Naive B cell (primary cell): ENCODE results near the gene PRDM5. TPM values are rescaled to one million over a fixed set of nuclear protein-coding genes. Genes with fewer than 3 reads are reported as not detected.

Experiments
- ATAC-seq, 2 donors: fragments of 150-1000 bp; cut with Tn5 transposase; 2 replicates each; pipeline ENCODE4 v1.10.0; 2021; ENCODE audit warnings: low read depth in 2 of 2, mild to moderate bottlenecking in 2 of 2, moderate library complexity in 2 of 2
- DNase-seq: peaks from one replicate; pipeline ENCODE4 v3.0.0; 2022
- H3K27ac Mint-ChIP-seq, 6 donors: one replicate each; pipeline ENCODE4 v1.8.0; 2020 to 2022; ENCODE audit warnings: mild to moderate bottlenecking in 6 of 6, mixed read lengths in 6 of 6, moderate library complexity in 5 of 6, inconsistent platforms in 2 of 6
- H3K27me3 Mint-ChIP-seq, 3 donors: one replicate each; pipeline ENCODE4 v1.8.0; 2021 to 2022; ENCODE audit warnings: mixed read lengths in 3 of 3, mild to moderate bottlenecking in 1 of 3
- H3K36me3 Mint-ChIP-seq, 2 donors: one replicate each; pipeline ENCODE4 v1.8.0; 2020 to 2022; ENCODE audit warnings: mixed read lengths in 2 of 2, inconsistent platforms in 1 of 2, mild to moderate bottlenecking in 1 of 2
- H3K4me1 Mint-ChIP-seq, 3 donors: one replicate each; pipeline ENCODE4 v1.8.0; 2020 to 2022; ENCODE audit warnings: mixed read lengths in 3 of 3, inconsistent platforms in 1 of 3, mild to moderate bottlenecking in 1 of 3, moderate library complexity in 1 of 3
- H3K4me3 Mint-ChIP-seq, 8 donors: one replicate each; pipeline ENCODE4 v1.8.0; 2020 to 2022; ENCODE audit warnings: mild to moderate bottlenecking in 8 of 8, mixed read lengths in 8 of 8, moderate library complexity in 8 of 8, inconsistent platforms in 2 of 8
- H3K9me3 Mint-ChIP-seq, 7 donors: one replicate each; pipeline ENCODE4 v1.8.0; 2020 to 2022; ENCODE audit warnings: mixed read lengths in 7 of 7, mild to moderate bottlenecking in 5 of 7, inconsistent platforms in 2 of 7, moderate library complexity in 1 of 7
- polyA plus RNA-seq, 6 donors: library from polyadenylated mRNA; unstranded; fragments of 300-500 nt; fragmentation: Illumina TruSeq; gene quantifications; one replicate each; pipeline ENCODE4 v1.2.3, GENCODE V29; 2021; ENCODE audit warnings: low read depth in 6 of 6

PRDM5 gene
- polyA plus RNA-seq, 6 donors from 2014 or later, result not detected

GRCh38 chr4:120733054-120733453, 189.5 kb downstream of the PRDM5 start:
- DNase-seq (no peak), ATAC-seq (no peak)
- Mint-ChIP-seq H3K4me3 (no peak overlapping the region), H3K27me3 (no peaks in the 10 kb centered on the region), H3K36me3 (no peaks in the 10 kb centered on the region), H3K9me3 (no peaks in the 10 kb centered on the region), H3K27ac (peak overlapping the region in 3 of 6 donors; percentile 30 to 64 (median 43)), H3K4me1 (no peaks in the 10 kb centered on the region)

GRCh38 chr4:120731561-120731960, 191.0 kb downstream of the PRDM5 start:
- Mint-ChIP-seq H3K36me3 (no peaks in the 10 kb centered on the region), H3K4me1 (no peaks in the 10 kb centered on the region), H3K4me3 (no peak overlapping the region), H3K27me3 (no peaks in the 10 kb centered on the region), H3K9me3 (no peaks in the 10 kb centered on the region), H3K27ac (no peak overlapping the region)
- no peak for DNase-seq
- ATAC-seq, result no peak

DNA sequence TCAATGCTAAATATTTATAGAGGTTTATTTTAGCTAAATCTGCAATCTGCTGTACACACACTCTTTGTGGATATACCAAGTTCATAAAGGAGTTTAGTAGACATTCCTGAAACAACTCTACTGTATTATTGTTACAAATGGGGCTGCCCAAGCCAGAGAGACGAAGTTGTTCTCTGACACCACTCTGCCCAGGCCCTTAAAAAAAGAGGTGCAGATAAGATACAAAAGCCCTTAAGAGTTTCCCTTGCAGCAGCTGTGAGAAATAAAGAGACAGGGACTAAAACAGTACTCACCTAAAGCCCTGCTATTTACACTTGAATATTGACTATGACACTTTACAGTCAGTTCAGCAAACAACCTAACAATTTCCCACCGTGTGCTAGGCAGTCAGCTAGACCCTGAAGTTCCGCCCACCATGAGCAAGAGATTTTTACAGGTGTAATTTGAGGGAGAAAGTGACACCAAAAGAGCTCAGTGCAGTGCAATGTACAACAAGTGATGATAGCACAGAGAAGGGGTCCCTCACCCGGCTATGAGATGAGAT, 191.7 kb downstream of the PRDM5 start:
- H3K4me1 Mint-ChIP-seq, result no peaks in the 10 kb centered on the region
- H3K4me3 Mint-ChIP-seq, result no peak overlapping the region
- DNase-seq, result no peak
- H3K27ac Mint-ChIP-seq, result no peak overlapping the region
- H3K36me3 Mint-ChIP-seq, result no peaks in the 10 kb centered on the region
- ATAC-seq, result no peak
- no peaks in the 10 kb centered on the region for H3K27me3 Mint-ChIP-seq
- no peaks in the 10 kb centered on the region for H3K9me3 Mint-ChIP-seq

DNA sequence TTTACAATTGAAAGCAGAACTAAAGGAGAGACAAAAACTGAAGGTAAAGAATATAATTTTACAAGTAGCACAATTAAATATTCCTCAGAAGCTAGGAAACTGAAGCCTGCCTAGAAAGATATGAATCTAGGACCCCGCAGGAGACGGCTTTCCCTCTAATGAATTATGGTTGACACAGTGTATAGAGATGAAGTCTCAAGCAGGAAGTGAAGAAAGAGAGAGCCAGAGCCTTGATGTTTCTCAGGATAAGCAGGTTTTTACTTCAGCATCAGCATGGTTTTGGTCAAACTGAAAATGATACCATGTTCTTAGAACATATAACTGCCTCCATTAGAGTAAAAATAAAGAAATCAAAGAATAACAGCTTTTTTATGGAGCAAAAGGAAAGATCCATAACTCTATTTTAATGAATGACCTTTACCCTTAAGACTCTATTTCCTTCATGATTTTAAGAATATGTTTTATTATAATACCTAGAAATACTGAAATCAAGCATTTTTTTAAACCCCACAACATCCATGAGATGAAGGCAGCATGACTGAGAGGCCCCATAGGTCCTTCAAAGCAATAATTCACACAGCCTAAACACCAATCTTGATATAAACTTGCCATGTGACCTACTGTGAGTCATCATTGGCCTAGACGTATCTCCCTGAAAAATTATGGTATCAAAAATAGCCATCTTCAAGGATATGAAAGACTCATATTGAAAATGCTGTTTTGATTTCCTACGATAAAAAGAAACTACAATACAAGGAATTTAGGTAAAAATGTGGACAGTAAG, 193.4 kb downstream of the PRDM5 start:
- Mint-ChIP-seq H3K36me3 (no peaks in the 10 kb centered on the region), H3K4me3 (no peak overlapping the region), H3K9me3 (no peaks in the 10 kb centered on the region), H3K4me1 (no peaks in the 10 kb centered on the region), H3K27ac (no peak overlapping the region), H3K27me3 (no peaks in the 10 kb centered on the region)
- ATAC-seq, result no peak
- no peak for DNase-seq

DNA sequence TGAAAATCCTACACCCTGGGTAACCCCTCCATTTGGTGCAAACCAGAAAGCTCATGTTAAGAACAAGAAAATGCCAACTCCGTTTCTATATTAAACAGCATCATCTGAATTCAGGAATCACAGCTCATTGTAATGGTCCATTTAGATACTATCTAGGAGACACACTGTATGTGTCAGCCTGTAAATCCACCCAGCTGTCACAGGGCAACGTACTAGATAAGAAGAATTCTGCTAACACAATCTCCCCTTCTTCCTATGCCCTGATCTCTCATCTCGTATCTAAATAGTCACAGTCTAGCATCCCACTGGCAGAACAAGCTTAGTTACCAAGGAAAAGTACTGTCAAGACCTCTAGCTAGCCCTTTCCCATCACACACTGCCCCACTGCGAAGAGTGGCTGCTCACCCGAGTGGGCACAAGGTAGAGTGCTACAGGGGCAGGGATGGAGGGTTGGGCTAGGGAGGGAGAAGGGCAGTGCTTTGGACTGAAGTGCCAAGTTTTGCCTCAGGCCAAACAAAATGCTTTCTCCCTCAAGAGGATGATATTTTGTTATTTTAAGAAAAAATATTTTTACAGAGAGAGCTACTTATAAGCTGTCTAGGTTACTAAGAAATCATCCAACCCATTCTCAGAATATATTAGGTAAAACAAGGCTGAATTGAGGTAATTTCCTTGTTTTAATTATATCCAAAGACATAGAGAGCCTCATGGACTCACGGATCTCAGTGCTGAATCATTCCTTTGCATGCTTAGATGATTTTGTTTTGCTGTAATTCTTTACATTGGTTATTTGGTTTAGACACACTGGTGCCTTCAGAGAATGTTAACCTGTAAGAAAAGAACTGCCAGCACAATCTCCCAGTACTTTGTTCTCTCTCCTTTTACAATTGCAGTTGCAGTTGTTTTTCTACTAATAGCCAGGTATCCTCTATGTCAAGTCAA, 196.6 kb downstream of the PRDM5 start:
- ATAC-seq (no peak), DNase-seq (no peak)
- Mint-ChIP-seq H3K4me3 (no peak overlapping the region), H3K27me3 (no peaks in the 10 kb centered on the region), H3K9me3 (peaks cover 0 to 3% (median 0%) of the 10 kb centered on the region in 7 donors), H3K27ac (no peak overlapping the region), H3K36me3 (no peaks in the 10 kb centered on the region), H3K4me1 (no peaks in the 10 kb centered on the region)

GRCh38 chr4:120724656-120725055, 197.9 kb downstream of the PRDM5 start:
- H3K9me3 Mint-ChIP-seq, result peaks cover 0 to 3% (median 0%) of the 10 kb centered on the region in 7 donors
- no peak overlapping the region for H3K27ac Mint-ChIP-seq
- H3K4me3 Mint-ChIP-seq, result no peak overlapping the region
- H3K27me3 Mint-ChIP-seq, result no peaks in the 10 kb centered on the region
- H3K4me1 Mint-ChIP-seq, result no peaks in the 10 kb centered on the region
- ATAC-seq (no peak), DNase-seq (no peak)
- no peaks in the 10 kb centered on the region for H3K36me3 Mint-ChIP-seq

DNA sequence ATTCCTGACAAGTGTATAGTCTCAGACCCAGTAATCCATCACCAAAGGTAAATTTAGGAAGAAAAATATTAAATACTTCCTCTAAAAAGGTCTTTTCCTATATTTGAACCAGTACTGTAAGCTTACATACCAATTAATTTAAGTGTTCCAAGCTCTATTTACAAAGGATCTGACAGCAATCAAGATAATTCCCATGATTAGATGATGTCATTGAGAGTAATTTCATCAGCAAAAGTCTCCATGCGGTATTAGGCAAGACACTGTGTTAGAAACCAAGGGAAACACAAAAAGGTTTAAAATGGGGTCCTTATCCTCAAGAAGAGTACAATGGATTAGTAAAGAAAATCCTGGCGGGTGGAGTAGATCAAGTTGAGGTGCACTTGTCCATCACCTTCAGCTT, 198.5 kb downstream of the PRDM5 start:
- peaks cover 0 to 3% (median 0%) of the 10 kb centered on the region in 7 donors for H3K9me3 Mint-ChIP-seq

DNA sequence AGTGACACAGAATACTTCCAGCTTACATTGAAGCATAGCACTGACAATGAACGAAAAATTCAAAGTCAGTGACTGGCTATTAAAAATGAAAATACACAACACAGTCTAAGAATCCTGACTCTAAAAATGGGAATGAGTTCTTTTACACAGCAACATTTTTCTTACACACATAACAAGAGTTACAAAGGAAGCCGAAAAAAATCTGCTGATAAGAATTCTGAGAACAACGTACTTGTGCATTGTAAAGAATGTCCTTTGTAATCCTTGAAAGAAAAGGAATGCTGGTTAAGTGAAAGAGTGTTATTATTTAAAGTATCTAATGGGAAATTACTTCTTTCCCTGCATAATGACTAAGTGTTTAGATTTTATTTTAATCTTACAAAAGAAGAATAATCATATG, 199.4 kb downstream of the PRDM5 start:
- Mint-ChIP-seq H3K4me1 (no peaks in the 10 kb centered on the region), H3K27ac (no peak overlapping the region), H3K9me3 (peaks cover 0 to 3% (median 0%) of the 10 kb centered on the region in 7 donors), H3K4me3 (no peak overlapping the region), H3K36me3 (no peaks in the 10 kb centered on the region), H3K27me3 (no peaks in the 10 kb centered on the region)
- no peak for ATAC-seq
- no peak for DNase-seq

More for the DNA sequence above, 198.5 kb downstream of the PRDM5 start:
- no peak overlapping the region for H3K27ac Mint-ChIP-seq
- no peak overlapping the region for H3K4me3 Mint-ChIP-seq
- H3K4me1 Mint-ChIP-seq, result no peaks in the 10 kb centered on the region
- ATAC-seq (no peak), DNase-seq (no peak)
- H3K27me3 Mint-ChIP-seq, result no peaks in the 10 kb centered on the region
- no peaks in the 10 kb centered on the region for H3K36me3 Mint-ChIP-seq

DNA sequence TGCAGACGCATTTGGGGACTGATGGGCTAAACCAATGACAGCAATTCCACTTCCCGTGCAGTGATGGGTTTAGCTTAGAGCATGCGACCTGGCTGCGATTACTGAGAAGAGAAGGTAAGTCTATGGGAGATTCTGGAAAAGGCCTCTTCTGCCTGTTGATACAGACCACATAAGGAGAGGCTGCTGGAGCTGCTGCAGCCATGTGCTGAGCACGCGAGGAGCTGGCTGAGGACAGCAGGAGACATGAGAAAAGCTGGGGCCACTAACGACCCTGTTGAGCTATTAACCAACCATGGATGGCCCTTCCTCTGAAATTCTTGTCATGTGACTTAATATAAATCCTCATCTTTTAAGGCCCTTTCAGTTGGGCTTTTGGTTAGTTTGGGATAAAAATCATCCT, 199.9 kb downstream of the PRDM5 start:
- Mint-ChIP-seq H3K27me3 (no peaks in the 10 kb centered on the region), H3K4me1 (no peaks in the 10 kb centered on the region), H3K27ac (peak overlapping the region in 1 of 6 donors; percentile 44), H3K4me3 (no peak overlapping the region), H3K9me3 (peaks cover 0 to 3% (median 0%) of the 10 kb centered on the region in 7 donors), H3K36me3 (no peaks in the 10 kb centered on the region)
- ATAC-seq, result no peak
- DNase-seq, result no peak

DNA sequence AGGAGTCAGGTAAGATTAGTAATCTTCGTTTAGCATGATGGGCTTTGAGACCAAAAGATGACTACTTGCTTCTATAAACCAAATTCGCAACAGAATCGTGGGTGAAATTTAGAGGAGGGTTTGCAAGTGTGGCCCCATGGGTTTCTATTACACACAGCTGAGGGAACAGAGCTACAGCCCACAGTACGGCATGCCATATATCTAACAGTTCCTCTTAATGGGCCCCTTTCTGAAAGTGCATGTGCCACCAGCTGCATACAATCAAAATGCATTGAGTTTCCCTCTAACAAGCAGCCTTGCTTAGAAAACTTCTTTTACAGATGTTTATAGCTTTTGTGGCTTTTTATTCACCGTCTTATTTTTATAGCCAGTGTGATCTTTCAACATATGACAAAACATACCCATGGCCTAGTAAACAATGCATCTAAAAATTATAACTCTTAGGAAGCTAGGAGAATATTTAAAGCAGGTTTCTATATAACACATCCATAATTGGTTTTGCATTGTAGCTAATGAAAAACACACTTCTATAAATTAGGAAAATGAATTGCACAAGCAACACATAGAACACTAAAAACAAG, 202.1 kb downstream of the PRDM5 start:
- H3K4me3 Mint-ChIP-seq, result no peak overlapping the region
- no peak for ATAC-seq
- peaks cover 0 to 3% (median 0%) of the 10 kb centered on the region in 7 donors for H3K9me3 Mint-ChIP-seq
- H3K27me3 Mint-ChIP-seq, result no peaks in the 10 kb centered on the region
- no peak for DNase-seq
- H3K4me1 Mint-ChIP-seq, result no peaks in the 10 kb centered on the region
- no peak overlapping the region for H3K27ac Mint-ChIP-seq
- no peaks in the 10 kb centered on the region for H3K36me3 Mint-ChIP-seq

DNA sequence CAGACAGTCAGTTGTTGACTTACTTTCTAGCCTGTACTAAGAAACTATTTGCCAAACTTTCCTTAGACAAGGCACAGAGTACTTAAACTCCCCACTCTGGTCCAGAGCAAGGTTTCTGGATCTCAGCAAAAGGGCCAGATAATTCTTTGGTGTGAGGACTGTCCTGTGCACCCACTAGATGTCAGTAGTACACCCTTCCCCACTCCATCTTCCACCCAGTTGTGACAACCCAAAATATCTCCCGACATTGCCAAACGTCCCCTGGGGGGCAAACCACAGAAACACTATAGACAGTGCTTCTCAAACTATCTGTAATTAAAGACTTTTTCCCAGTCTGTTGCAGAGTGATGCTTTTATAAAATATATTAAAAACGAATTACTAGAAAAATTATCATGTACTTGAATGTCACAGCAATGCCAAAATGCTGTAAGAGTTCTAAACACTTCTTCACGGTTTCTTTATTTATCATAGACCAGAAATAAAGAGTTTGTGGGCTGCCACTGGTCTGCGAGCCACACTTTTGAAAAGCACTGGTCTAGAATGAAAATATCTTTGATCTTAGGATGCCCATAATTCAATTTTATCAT, 203.5 kb downstream of the PRDM5 start:
- no peak for DNase-seq
- Mint-ChIP-seq H3K4me1 (no peaks in the 10 kb centered on the region), H3K27ac (no peak overlapping the region), H3K27me3 (no peaks in the 10 kb centered on the region), H3K4me3 (no peak overlapping the region), H3K9me3 (peaks cover 0 to 3% (median 0%) of the 10 kb centered on the region in 7 donors), H3K36me3 (no peaks in the 10 kb centered on the region)
- no peak for ATAC-seq

- no peaks in the 10 kb centered on the region for H3K36me3 Mint-ChIP-seq
- H3K4me1 Mint-ChIP-seq, result no peaks in the 10 kb centered on the region
- DNase-seq (no peak), ATAC-seq (no peak)
- peaks cover 0 to 5% (median 2%) of the 10 kb centered on the region in 7 donors for H3K9me3 Mint-ChIP-seq
- H3K4me3 Mint-ChIP-seq, result no peak overlapping the region
- no peak overlapping the region for H3K27ac Mint-ChIP-seq
- H3K27me3 Mint-ChIP-seq, result no peaks in the 10 kb centered on the region
These were observed 206.2 kb downstream of the PRDM5 start for GRCh38 chr4:120716346-120716745.

- Mint-ChIP-seq H3K27me3 (no peaks in the 10 kb centered on the region), H3K36me3 (no peaks in the 10 kb centered on the region), H3K4me1 (no peaks in the 10 kb centered on the region), H3K27ac (no peak overlapping the region), H3K4me3 (no peak overlapping the region), H3K9me3 (peaks cover 2 to 5% (median 5%) of the 10 kb centered on the region in 7 donors)
- no peak for ATAC-seq
- DNase-seq, result no peak
These were observed 208.0 kb downstream of the PRDM5 start for GRCh38 chr4:120714417-120715010.
